ENCODE results near the gene MED16.
A peak's percentile ranks its signal among the peaks of the same experiment; 100 is the strongest.
"Not testable (repeated sequence)": the region's sequence is repeated elsewhere in the genome, so short reads cannot be mapped to it uniquely, and the experiment has no call there.

The MED16 gene

GRCh38 chr19:854549-854948 lies 38.4 kb downstream of the MED16 start:
- TF ChIP-seq CTCF (IDR thresholded peaks at IDR 0.05; ENCODE audit: insufficient read depth, low read depth, low read length, missing control alignments), result no peak
- no peak for DNase-seq (ENCODE audit: low read depth)
- H3K4me3 ChIP-seq (ENCODE audit: low read length), result no peak overlapping the region

- not testable (repeated sequence) for H3K4me3 ChIP-seq (ENCODE audit: low read length); DNase-seq (ENCODE audit: low read depth)
These were observed 39.3 kb downstream of the MED16 start for GRCh38 chr19:853614-854220.

- no peak overlapping the region for H3K4me3 ChIP-seq (ENCODE audit: low read length)
- TF ChIP-seq CTCF (IDR thresholded peaks at IDR 0.05; ENCODE audit: insufficient read depth, low read depth, low read length, missing control alignments), result no peak
- DNase-seq (ENCODE audit: low read depth), result no peak
These were observed 39.9 kb downstream of the MED16 start for GRCh38 chr19:853014-853585.

- no peak for DNase-seq (ENCODE audit: low read depth)
- TF ChIP-seq CTCF (IDR thresholded peaks at IDR 0.05; ENCODE audit: insufficient read depth, low read depth, low read length, missing control alignments), result no peak
- no peak within 1 kb of the TSS for H3K4me3 ChIP-seq (ENCODE audit: low read length)
These were observed 40.6 kb downstream of the MED16 start, which contains the start of gene ELANE for GRCh38 chr19:852136-853013. TSS of gene ELANE (plus strand) at chr19:852303. CDS start at chr19:852329, 26 bp downstream.

GRCh38 chr19:850979-851335 lies 42.0 kb downstream of the MED16 start:
- no peak overlapping the region for H3K4me3 ChIP-seq (ENCODE audit: low read length)
- DNase-seq (ENCODE audit: low read depth), result no peak
- TF ChIP-seq CTCF (IDR thresholded peaks at IDR 0.05; ENCODE audit: insufficient read depth, low read depth, low read length, missing control alignments), result no peak

- no peak overlapping the region for H3K4me3 ChIP-seq (ENCODE audit: low read length)
- DNase-seq (ENCODE audit: low read depth), result peak; percentile 33
- no peak for TF ChIP-seq CTCF (IDR thresholded peaks at IDR 0.05; ENCODE audit: insufficient read depth, low read depth, low read length, missing control alignments)
These were observed 42.6 kb downstream of the MED16 start for GRCh38 chr19:850221-850978.

- H3K4me3 ChIP-seq (ENCODE audit: low read length); DNase-seq (ENCODE audit: low read depth): not testable (repeated sequence)
These were observed 43.8 kb downstream of the MED16 start for GRCh38 chr19:849195-849594.

Measured in epithelial cell of esophagus (primary cell).